NCI-H2107 (cell line): ENCODE measurements around the gene CASTOR1.
A peak's percentile ranks its signal among the peaks of the same experiment; 100 is the strongest.
"Not testable (repeated sequence)": the region's sequence is repeated elsewhere in the genome, so short reads cannot be mapped to it uniquely, and the experiment has no call there.

ENCODE experiments used
- DNase-seq: peaks from one replicate; lab custom pipeline; 2025; lab: John Stamatoyannopoulos, UW

The CASTOR1 gene

GRCh38 chr22:30289141-30289979 lies at the start of gene CASTOR1:
Gene CASTOR1, minus strand, starts transcription at chr22:30289505. Its CDS starts 8 bp downstream, at chr22:30289497.
- DNase-seq = peak; percentile 59

DNA sequence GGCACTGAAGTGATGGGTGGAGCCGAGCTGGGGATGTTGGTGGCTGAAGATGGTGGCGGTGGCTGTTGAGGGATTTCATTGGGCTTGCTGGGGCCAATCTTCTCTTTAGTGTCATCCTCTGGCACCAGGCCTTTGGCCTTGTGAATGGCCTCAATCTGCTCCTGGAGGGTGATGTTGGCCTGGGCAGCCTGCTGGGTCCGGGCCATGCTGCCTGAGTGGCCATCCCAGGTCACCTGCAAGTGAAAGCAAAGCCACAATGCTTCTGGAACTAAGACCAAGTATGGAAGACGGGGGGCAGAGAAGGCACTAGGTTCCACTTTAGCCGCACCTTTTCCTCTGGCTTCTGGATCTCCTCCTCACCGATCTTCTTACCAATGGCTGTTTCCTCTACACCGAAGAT lies 49.5 kb upstream of the CASTOR1 start:
- DNase-seq = no peak

- not testable (repeated sequence) for DNase-seq
Observed at GRCh38 chr22:30338341-30338740, 49.0 kb upstream of the CASTOR1 start.

DNA sequence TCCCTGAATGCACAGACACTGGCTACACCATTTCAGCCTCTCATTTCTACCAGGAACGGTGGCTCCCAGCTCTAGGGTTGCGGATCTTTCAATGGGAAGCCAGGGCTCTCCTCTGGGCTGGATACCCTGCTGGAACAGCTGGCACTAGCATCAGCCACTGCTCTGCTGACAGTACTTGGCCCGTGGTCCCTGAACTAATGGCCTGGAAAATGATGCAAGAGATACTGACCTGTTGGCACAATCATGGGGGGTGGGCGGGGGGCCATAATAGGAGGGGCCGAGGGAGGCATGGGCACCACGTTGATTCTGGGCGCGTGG lies 48.1 kb upstream of the CASTOR1 start:
- DNase-seq = no peak

DNA sequence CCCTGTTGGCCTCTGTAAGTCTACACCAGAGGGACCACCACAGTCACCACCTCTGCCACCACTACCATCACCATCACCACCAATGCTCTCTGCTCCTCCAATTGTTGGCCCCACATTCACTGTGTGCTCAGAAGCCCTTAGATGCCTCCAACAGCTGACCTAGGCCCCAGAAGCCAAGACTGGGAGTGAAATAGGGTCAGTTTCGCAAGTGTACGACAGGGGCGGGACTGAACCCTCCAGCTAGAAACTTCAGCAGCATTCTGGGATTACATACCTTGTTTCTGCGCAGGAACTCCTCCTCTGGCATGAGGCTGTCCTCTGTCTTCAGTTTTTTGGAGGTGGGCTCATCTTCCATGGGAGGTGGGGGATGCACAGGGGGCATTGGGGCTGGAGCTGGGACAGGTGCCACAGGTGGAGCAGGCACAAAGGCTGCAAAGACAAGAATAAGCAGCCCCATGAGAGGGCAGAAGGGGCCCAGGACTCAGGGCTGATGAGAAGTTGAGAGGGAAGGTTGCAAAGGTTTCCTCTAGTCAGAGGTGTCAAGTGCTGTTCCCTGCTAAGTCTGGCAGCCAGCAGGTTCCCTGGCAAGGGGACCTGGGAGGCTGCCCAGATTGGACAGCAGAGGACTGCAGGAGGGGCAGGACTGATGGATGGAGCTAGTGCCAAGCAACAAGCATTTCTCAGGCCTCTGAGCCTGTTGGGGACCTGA lies 47.6 kb upstream of the CASTOR1 start:
- no peak for DNase-seq

GRCh38 chr22:30335236-30335635 lies 45.9 kb upstream of the CASTOR1 start:
- DNase-seq = no peak

DNA sequence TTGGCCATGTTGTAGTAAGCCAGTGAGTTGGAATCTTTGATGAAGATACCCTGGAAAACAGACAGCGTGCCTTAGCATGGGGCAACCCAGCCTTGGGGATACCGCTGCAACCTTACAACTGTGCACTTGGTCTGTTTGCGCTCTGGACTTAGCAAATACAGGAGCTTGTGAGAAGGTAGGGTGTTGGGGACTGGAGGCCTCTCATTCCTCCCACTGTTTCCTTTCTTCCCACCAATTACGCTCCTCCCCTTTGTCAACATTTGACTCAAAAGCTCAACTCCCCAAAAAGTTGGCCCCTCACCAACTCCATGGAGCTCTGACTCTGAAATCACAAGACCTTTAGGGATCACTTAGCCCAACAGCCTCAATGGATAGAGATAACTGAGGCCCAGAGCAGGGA lies 45.3 kb upstream of the CASTOR1 start:
- DNase-seq = no peak

DNA sequence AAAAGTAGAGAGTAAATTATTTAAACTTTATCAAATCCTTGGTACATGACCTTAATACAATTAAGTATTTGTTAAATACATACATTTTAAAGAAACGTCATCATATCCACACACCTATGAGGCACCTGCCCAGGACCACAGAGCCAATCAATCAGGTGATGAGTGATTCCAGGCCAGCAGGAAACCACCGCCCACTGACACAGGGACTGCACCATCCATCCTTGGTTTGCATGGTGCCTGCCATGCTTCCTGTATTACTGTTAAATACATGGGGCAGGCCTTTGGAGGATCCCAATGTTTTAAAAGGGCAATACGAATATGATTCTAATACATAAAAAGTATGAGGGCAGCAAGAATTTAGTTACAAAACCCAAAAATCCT lies 44.4 kb upstream of the CASTOR1 start:
- DNase-seq = no peak

- no peak for DNase-seq
Observed at GRCh38 chr22:30332994-30333706, 43.8 kb upstream of the CASTOR1 start.

DNA sequence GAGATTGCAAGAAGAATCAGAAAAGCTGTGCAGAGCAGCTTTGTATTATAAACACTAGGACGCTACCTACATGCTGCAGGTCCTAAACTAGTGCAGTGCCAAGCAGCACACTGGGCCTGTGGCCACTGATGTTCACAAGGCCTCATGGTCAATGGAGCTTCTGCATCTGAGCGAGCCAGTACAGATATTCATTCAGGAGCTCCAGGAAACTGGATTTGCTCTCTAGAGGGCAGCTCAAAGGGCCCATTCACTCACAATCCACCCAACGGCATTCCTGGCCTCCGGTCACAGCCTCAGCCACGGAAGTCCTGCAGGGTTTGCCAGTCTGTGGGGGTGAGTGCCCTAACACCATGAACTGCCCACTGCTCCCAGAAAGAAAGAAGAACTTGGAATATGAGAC lies 43.2 kb upstream of the CASTOR1 start:
- DNase-seq = no peak

DNA sequence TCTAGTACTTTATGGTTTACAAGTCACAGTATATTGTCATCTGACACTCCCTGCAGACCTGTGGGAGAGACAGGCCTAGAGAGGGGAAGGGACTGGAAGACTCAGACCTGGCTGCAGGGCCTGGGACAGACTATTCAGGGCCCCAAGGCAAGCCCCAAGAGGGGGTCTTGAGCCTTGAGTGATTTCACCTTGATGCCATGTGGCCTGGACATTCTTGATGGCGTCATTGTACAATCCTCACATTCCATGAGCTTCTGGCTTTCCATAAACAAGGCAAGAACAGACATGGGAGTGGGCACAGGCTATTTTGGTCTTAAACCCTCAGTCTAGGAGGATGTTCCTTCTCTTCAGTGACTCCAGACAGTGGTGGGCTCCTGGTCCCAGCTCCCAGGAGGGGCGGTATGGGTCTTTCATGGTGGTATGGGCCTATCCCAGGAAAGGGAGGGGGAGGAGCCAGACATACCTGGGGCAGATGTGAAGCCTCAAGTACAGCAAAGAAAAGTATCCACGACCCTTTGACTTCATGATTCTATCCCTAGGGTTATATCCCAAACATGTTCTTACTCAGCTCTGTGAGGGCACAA lies 39.3 kb upstream of the CASTOR1 start:
- no peak for DNase-seq

DNA sequence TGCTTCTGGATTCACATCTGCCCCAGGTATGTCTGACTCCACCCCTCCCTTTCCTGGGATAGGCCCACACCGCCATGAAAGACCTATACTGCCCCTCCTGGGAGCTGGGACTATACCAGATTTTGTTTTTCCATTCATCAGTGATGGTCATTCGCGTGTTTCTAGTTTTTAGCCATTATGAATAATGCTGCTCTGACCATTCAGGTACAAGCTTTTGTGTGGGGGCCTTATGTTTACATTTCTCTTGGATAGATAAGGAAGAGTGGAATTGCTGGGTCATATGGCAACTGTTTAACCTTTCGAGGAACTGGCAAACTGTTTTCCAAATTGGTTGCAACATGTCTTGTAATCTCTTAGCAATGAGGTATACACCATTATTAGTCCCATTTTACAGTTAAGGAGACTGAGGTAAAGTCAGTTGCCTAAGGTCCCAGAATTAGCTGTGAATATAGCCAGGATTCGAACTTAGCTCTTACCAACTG lies 38.6 kb upstream of the CASTOR1 start:
- DNase-seq = no peak

- peak; percentile 72 for DNase-seq
Observed at GRCh38 chr22:30326706-30327362, 37.5 kb upstream of the CASTOR1 start, which contains the start of gene TBC1D10A. Gene TBC1D10A, minus strand, starts transcription at chr22:30326941. Its CDS starts 60 bp downstream, at chr22:30326881.

DNA sequence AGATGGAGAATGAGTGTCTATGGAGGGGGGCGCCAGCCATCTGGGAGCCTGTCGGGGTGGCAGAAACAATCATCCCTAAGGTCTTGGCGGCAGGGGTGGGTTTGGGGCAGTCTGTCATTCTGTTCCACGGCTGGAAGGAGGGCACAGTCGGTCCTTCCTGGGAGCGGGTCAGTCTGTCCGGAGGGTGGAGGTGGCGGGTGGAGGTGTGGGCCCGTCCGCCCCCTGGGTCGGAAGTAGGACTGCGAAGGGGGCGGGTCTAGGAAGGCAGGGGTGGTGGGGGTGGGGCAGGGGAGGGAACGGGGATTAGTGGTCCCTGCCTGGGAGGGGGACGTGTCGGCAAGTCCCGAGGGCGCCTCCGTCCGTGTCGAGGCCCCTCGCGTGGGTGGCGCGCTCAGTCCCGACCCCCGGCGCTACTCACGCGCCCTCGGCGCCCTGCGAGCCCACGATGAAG lies 37.0 kb upstream of the CASTOR1 start:
- DNase-seq = no peak

GRCh38 chr22:30325724-30326254 lies 36.5 kb upstream of the CASTOR1 start:
- DNase-seq = no peak

GRCh38 chr22:30325065-30325720 lies 35.9 kb upstream of the CASTOR1 start:
- DNase-seq = no peak

- no peak for DNase-seq
Observed at GRCh38 chr22:30324014-30324730, 34.9 kb upstream of the CASTOR1 start.

GRCh38 chr22:30323246-30323645 lies 33.9 kb upstream of the CASTOR1 start:
- no peak for DNase-seq

DNA sequence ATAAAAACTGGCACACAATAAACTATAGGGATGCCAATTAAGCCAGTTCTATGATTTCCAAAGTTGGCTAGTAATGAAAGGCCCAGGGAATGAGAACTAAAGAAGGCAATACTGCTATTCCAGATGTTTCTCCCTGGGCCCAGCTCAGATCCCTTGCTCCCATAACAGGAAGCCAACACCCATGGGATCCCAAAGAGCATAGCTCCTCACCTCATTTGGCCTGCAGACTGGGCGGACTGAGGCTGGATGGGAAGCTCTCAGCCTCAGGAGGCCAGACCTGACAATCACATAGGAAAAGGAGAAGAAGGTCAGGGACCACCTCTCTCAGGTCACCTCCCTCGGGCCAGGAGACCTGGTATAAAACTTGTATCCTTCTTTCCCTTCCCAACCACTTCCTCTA lies 32.2 kb upstream of the CASTOR1 start:
- DNase-seq = no peak

DNA sequence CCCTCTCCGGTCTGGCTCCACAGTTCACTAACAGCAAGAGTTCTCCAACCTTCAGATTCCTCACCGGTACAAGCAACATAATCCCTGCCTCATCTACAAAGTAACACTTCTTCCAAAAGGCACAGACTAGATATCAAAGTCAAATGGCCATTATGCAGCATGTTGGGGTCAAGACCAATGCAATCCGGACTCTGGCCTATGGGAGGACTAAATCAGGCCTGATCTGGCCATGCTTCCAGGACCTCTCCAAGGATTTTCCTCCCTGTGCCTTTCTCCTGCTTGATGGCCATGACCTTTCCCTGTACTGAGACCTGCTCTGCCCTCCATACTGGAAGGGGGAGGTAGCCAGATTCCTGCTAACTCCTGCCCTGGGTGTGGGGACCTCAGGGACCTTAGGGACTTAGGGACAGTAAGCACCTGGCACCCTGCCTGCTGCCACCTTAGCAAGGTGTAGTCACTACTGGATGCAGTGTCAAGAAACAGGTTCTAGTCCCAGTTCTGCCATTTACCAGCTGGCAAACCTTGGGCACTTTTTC lies 30.8 kb upstream of the CASTOR1 start:
- DNase-seq = no peak
